ENCODE results near the gene ELF1.
"Not testable (repeated sequence)": the region's sequence is repeated elsewhere in the genome, so short reads cannot be mapped to it uniquely, and the experiment has no call there.

ELF1 gene

DNA sequence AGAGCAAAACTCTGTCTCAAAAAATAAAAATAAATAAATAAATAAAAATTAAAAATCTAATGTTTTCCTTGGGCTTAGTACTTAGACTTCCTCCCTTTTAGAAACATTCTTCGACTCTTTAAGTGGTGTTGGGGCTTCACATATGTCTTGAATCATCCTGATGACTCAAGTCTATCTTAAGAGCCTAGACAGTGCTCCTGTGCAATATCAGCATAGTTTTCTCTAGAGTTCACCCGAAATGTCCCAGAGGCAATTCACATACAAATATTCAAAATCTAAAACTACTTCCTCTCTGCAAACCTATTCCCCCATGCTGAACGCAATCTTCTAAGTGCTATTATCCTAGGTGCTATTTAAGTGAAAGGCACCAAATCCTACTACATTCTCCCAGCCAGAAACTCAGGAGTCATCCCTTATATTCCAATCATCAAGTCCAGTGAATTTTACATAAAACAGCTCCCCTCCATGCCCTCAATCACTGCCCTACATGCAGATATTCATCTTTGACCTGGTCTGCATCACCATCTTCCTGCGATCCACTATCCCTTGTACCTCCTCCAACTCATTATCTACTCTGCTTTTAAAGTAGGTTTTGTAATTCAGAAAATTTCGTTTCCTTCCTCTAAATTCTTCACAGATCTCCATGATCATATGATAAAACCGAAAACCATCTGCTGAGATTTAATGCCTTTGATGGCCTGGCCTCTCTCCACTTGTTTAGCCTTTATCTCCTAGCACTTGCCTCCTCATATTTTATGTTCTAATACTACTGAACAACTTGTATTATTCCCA is 102.7 kb downstream of the ELF1 start:
- H3K79me2 ChIP-seq (ENCODE audit: low read length): no peaks in the 10 kb centered on the region; the same call in 1 of the 2 replicates
- no peaks in the 10 kb centered on the region for H3K9me3 ChIP-seq (replicated peaks; ENCODE audit: insufficient read depth, low read length)
- H3K27me3 ChIP-seq (replicated peaks; ENCODE audit: insufficient read depth, low read length): no peaks in the 10 kb centered on the region
- no peaks in the 10 kb centered on the region for H3F3A ChIP-seq (ENCODE audit: insufficient read depth, low read length)
- H2AFZ ChIP-seq (ENCODE audit: low read length): no peak overlapping the region
- no peak overlapping the region for H3K4me3 ChIP-seq (ENCODE audit: low read length)
- H3K4me1 ChIP-seq (ENCODE audit: low read length): no peaks in the 10 kb centered on the region
- H3K9me2 ChIP-seq (replicated peaks; ENCODE audit: insufficient read depth, low read length): no peaks in the 10 kb centered on the region
- H3K4me2 ChIP-seq (ENCODE audit: low read depth, low read length): no peak overlapping the region
- H3K36me3 ChIP-seq (replicated peaks; ENCODE audit: insufficient read depth, low read length): no peaks in the 10 kb centered on the region
- H4K20me1 ChIP-seq (ENCODE audit: insufficient read depth, low read length): no peaks in the 10 kb centered on the region
- no peak overlapping the region for H3K27ac ChIP-seq (ENCODE audit: low read length)
- DNase-seq: no peak
- no peak for TF ChIP-seq CTCF (IDR thresholded peaks at IDR 0.05; ENCODE audit: low read length)
- no peak for TF ChIP-seq EZH2phosphoT487 (IDR thresholded peaks at IDR 0.05; ENCODE audit: low read length)
- no peak overlapping the region for H3K9ac ChIP-seq (ENCODE audit: low read length)

GRCh38 chr13:40914863-40915262 is 104.3 kb downstream of the ELF1 start:
- H3K36me3 ChIP-seq (replicated peaks; ENCODE audit: insufficient read depth, low read length); H3K4me1 ChIP-seq (ENCODE audit: low read length); H3K9me3 ChIP-seq (replicated peaks; ENCODE audit: insufficient read depth, low read length); H4K20me1 ChIP-seq (ENCODE audit: insufficient read depth, low read length); H3K9ac ChIP-seq (ENCODE audit: low read length); H3K4me2 ChIP-seq (ENCODE audit: low read depth, low read length); H3K27ac ChIP-seq (ENCODE audit: low read length); H3K4me3 ChIP-seq (ENCODE audit: low read length); DNase-seq; H2AFZ ChIP-seq (ENCODE audit: low read length); H3F3A ChIP-seq (ENCODE audit: insufficient read depth, low read length); H3K79me2 ChIP-seq (ENCODE audit: low read length); H3K9me2 ChIP-seq (replicated peaks; ENCODE audit: insufficient read depth, low read length); H3K27me3 ChIP-seq (replicated peaks; ENCODE audit: insufficient read depth, low read length): not testable (repeated sequence)

- no peaks in the 10 kb centered on the region for H3K9me2 ChIP-seq (replicated peaks; ENCODE audit: insufficient read depth, low read length)
- no peak for DNase-seq
- H3K9ac ChIP-seq (ENCODE audit: low read length): no peak overlapping the region
- no peaks in the 10 kb centered on the region for H3F3A ChIP-seq (ENCODE audit: insufficient read depth, low read length)
- H4K20me1 ChIP-seq (ENCODE audit: insufficient read depth, low read length): no peaks in the 10 kb centered on the region
- no peaks in the 10 kb centered on the region for H3K79me2 ChIP-seq (ENCODE audit: low read length)
- H3K36me3 ChIP-seq (replicated peaks; ENCODE audit: insufficient read depth, low read length): no peaks in the 10 kb centered on the region
- H3K4me3 ChIP-seq (ENCODE audit: low read length): no peak overlapping the region
- H3K27ac ChIP-seq (ENCODE audit: low read length): no peak overlapping the region
- no peak overlapping the region for H2AFZ ChIP-seq (ENCODE audit: low read length)
- no peaks in the 10 kb centered on the region for H3K27me3 ChIP-seq (replicated peaks; ENCODE audit: insufficient read depth, low read length)
- no peaks in the 10 kb centered on the region for H3K9me3 ChIP-seq (replicated peaks; ENCODE audit: insufficient read depth, low read length)
- H3K4me1 ChIP-seq (ENCODE audit: low read length): no peaks in the 10 kb centered on the region
- no peak overlapping the region for H3K4me2 ChIP-seq (ENCODE audit: low read depth, low read length)
- TF ChIP-seq EZH2 (optimal IDR thresholded peaks at IDR 0.05; ENCODE audit: low read depth, low read length) (no peak), EZH2phosphoT487 (IDR thresholded peaks at IDR 0.05; ENCODE audit: low read length) (no peak)
Observed at GRCh38 chr13:40911341-40911740, 107.8 kb downstream of the ELF1 start.

DNA sequence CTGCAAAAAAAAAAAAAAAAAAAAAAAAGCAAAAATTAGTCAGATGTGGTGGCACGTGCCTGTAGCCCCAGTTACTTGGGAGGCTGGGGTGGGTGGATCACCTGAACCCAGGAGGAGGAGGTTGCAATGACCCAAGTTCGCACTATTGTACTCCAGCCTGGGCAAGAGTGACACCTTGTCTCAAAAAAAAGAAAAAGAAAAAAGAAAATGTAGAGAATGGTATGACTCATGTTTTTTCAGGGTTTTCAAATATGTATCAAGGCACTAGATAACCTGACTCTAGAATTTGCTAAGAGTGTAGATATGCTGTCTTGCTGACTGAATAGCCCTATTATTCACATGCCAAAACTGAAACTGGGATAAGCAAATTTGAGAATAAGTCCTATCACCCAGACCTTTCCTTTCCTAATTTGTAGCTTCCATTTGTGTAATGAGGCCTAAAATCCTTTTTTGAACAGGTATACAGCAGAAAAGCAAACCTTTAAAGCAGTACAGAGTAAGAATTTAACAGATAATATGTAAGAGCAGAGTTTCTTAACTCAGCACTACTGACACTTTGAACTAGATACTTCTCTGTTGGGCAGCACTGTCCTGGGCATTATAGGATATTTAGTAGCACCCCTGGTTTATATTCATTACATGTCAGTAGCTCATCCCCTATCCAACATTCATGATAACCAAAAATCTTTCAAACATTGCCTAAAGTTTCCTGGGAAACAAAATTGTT is 108.6 kb downstream of the ELF1 start:
- H3K9me2 ChIP-seq (replicated peaks; ENCODE audit: insufficient read depth, low read length): no peaks in the 10 kb centered on the region
- TF ChIP-seq EZH2phosphoT487 (IDR thresholded peaks at IDR 0.05; ENCODE audit: low read length): no peak
- no peak for TF ChIP-seq EZH2 (optimal IDR thresholded peaks at IDR 0.05; ENCODE audit: low read depth, low read length)
- TF ChIP-seq CTCF (IDR thresholded peaks at IDR 0.05; ENCODE audit: low read length): no peak
- H3K36me3 ChIP-seq (replicated peaks; ENCODE audit: insufficient read depth, low read length): no peaks in the 10 kb centered on the region
- H3K27me3 ChIP-seq (replicated peaks; ENCODE audit: insufficient read depth, low read length): no peaks in the 10 kb centered on the region
- H3K4me3 ChIP-seq (ENCODE audit: low read length): no peak overlapping the region
- no peak overlapping the region for H3K4me2 ChIP-seq (ENCODE audit: low read depth, low read length)
- H3K4me1 ChIP-seq (ENCODE audit: low read length): no peaks in the 10 kb centered on the region
- H3K27ac ChIP-seq (ENCODE audit: low read length): no peak overlapping the region
- H3F3A ChIP-seq (ENCODE audit: insufficient read depth, low read length): no peaks in the 10 kb centered on the region
- no peak overlapping the region for H2AFZ ChIP-seq (ENCODE audit: low read length)
- no peaks in the 10 kb centered on the region for H4K20me1 ChIP-seq (ENCODE audit: insufficient read depth, low read length)
- H3K9me3 ChIP-seq (replicated peaks; ENCODE audit: insufficient read depth, low read length): no peaks in the 10 kb centered on the region
- no peaks in the 10 kb centered on the region for H3K79me2 ChIP-seq (ENCODE audit: low read length)
- DNase-seq: no peak
- no peak overlapping the region for H3K9ac ChIP-seq (ENCODE audit: low read length)

- not testable (repeated sequence) for H3K79me2 ChIP-seq (ENCODE audit: low read length); H2AFZ ChIP-seq (ENCODE audit: low read length); H3K9me2 ChIP-seq (replicated peaks; ENCODE audit: insufficient read depth, low read length); H3K4me2 ChIP-seq (ENCODE audit: low read depth, low read length); H3K4me1 ChIP-seq (ENCODE audit: low read length); H3F3A ChIP-seq (ENCODE audit: insufficient read depth, low read length); H3K36me3 ChIP-seq (replicated peaks; ENCODE audit: insufficient read depth, low read length); H4K20me1 ChIP-seq (ENCODE audit: insufficient read depth, low read length); H3K27ac ChIP-seq (ENCODE audit: low read length); H3K27me3 ChIP-seq (replicated peaks; ENCODE audit: insufficient read depth, low read length); H3K4me3 ChIP-seq (ENCODE audit: low read length); H3K9me3 ChIP-seq (replicated peaks; ENCODE audit: insufficient read depth, low read length); DNase-seq; H3K9ac ChIP-seq (ENCODE audit: low read length)
Observed at GRCh38 chr13:40909541-40910200, 109.4 kb downstream of the ELF1 start.

Measured in MM.1S (cell line).